ENCODE data around the gene ITCH.

GRCh38 chr20:34531608-34532265 is 168.7 kb downstream of the ITCH start:
- TF ChIP-seq RAD21 (IDR thresholded peaks at IDR 0.05; ENCODE audit: low read depth): no peak
- TF ChIP-seq CTCF (IDR thresholded peaks at IDR 0.05 in 2 of 3, conservative IDR thresholded peaks at IDR 0.05 in 1 of 3; ENCODE audit: borderline replicate concordance in 1 of 3, insufficient read depth in 1 of 3, low read depth in 2 of 3, low read length in 2 of 3): no peak
- no peak for TF ChIP-seq POLR2A (IDR thresholded peaks at IDR 0.05; ENCODE audit: borderline replicate concordance, extremely low read depth, insufficient read depth, insufficient read length)
- no peak for TF ChIP-seq EZH2 (IDR thresholded peaks at IDR 0.05)
- TF ChIP-seq ZNF274 (IDR thresholded peaks at IDR 0.05; ENCODE audit: low read depth, low read length): no peak
